ENCODE results near the gene SLC6A18. TPM values are rescaled to one million over a fixed set of nuclear protein-coding genes. Genes with fewer than 3 reads are reported as not detected.

SLC6A18 gene
- total and polyA plus RNA-seq, 12 donors: not detected

DNA sequence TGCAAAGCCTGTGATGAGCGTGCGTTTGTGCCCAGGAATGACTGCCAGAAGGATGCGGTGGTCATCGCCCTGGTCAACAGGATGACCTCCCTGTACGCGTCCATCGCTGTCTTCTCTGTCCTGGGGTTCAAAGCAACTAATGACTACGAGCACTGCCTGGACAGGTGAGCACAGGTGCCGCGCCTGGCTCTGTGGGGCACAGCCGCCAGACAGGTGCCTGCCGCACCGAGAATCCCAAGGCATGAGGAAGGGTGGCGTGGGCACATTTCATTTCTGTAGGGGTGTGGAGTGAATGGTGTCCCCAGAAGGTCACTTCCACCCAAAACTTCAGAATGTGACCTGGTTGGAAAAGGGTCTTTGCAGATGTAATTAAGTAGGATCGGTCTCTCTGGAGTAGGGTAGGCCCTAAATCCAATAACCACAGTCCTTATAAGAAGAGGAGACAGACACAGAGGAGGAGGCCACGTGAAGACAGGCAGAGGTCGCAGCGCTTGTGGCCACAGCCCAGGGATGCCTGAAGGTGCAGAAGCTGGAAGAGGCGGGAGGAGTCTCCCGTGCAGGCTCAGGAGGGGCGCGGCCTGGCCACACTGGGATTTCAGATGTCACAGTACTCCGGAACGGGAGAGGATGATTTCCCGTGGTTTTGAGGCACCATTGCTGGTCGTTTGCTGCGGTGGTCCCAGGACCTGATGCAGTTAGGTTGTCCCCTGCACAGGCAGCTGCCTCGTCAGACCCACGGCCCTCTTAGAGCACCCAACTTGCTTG, 15.5 kb downstream of the SLC6A18 start:
- intact Hi-C loops (cut with DNase I): no loop called here
- H3K4me1 ChIP-seq: no peaks in the 10 kb centered on the region
- TF ChIP-seq, protein P1, sequence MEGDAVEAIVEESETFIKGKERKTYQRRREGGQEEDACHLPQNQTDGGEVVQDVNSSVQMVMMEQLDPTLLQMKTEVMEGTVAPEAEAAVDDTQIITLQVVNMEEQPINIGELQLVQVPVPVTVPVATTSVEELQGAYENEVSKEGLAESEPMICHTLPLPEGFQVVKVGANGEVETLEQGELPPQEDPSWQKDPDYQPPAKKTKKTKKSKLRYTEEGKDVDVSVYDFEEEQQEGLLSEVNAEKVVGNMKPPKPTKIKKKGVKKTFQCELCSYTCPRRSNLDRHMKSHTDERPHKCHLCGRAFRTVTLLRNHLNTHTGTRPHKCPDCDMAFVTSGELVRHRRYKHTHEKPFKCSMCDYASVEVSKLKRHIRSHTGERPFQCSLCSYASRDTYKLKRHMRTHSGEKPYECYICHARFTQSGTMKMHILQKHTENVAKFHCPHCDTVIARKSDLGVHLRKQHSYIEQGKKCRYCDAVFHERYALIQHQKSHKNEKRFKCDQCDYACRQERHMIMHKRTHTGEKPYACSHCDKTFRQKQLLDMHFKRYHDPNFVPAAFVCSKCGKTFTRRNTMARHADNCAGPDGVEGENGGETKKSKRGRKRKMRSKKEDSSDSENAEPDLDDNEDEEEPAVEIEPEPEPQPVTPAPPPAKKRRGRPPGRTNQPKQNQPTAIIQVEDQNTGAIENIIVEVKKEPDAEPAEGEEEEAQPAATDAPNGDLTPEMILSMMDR (IDR thresholded peaks at IDR 0.05): no peak

DNA sequence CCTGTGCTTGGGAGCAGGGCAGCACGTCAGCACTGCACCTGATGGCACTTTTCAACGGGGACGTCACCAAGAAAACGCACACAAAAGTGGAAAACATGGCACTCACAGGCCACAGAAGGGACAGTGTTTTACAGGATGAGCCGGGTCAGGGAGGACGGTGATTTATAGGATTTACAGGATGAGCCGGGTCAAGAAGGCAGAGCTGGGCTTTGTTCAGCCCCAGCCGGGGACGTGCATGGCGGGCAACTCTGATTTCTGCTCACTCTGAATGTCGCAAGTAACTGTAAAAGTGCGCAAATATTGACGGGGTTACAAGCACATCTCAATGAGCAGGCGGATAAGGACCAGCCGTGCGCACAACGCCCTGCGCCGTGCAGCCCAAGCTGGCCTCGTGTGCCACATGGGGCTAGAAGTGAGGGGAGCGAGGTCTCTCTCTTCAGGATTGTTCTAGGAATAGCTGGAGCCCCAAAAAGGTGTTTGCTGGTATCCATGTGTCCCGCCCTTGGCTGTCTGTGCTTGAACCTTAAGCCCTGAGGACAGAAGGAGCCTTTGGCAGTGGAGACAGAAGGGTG, 16.4 kb downstream of the SLC6A18 start:
- TF ChIP-seq, protein P1 (IDR thresholded peaks at IDR 0.05): no peak
- no peaks in the 10 kb centered on the region for H3K4me1 ChIP-seq
- H3K9me3 ChIP-seq: peaks cover 0 to 2% (median 0%) of the 10 kb centered on the region in 11 donors
- intact Hi-C loops (cut with DNase I): no loop called here
- WGBS, 2 donors: 84 to 85% methylated on average over 22 of the region's 22 CpGs
- ATAC-seq: no peak
- H3K4me3 ChIP-seq: no peak overlapping the region
- H3K27me3 ChIP-seq: peaks cover 0 to 42% (median 38%) of the 10 kb centered on the region in 7 donors
- H3K36me3 ChIP-seq: no peaks in the 10 kb centered on the region
- no peak for DNase-seq
- H3K27ac ChIP-seq: no peak overlapping the region

More for the DNA sequence above, 15.5 kb downstream of the SLC6A18 start:
- H3K27me3 ChIP-seq: peaks cover 0 to 33% (median 29%) of the 10 kb centered on the region in 7 donors
- DNase-seq (no peak), ATAC-seq (no peak)
- H3K9me3 ChIP-seq: peaks cover 0 to 11% (median 7%) of the 10 kb centered on the region in 11 donors
- H3K27ac ChIP-seq: no peak overlapping the region
- no peaks in the 10 kb centered on the region for H3K36me3 ChIP-seq
- no peak overlapping the region for H3K4me3 ChIP-seq
- WGBS, 2 donors: 82 to 86% methylated on average over 29 of the region's 29 CpGs

DNA sequence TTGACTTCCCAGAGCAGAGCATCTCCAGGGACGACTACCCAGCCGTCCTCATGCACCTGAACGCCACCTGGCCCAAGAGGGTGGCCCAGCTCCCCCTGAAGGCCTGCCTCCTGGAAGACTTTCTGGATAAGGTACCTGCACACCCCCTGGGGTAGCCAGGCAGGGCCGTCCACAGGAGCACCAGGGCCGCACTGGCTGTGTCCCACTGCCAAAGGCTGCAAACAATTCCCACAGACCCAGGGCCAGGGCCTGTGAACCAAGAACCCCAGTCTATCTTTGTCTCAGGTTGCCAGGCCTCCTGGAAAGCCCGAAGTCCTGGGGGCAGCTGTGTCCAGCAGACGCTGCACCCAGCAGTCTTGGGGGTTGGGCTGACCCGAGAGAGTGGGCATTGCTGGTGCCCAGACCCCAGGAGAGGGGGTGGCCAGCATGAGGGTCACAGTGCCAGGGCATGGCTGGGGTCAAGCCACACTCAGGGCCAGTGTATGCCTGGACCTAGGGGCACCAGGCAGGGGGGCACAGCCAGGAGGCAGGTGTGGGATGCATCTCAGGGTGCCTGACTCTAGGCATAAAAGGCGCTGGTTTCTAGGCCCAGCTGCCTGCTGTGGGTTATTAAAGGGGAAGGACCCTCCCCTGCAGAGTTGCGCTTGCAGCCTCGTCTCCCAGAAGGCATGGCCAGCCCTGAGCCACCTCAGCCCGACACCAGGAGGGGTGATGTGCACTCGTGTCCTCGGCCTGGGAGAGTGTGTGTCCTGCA, 17.7 kb downstream of the SLC6A18 start:
- ATAC-seq: peak in 1 of 8 donors; percentile 6
- H3K27ac ChIP-seq: no peak overlapping the region
- WGBS, 2 donors: 70 to 72% methylated on average over 14 of the region's 14 CpGs
- H3K9me3 ChIP-seq: no peaks in the 10 kb centered on the region
- H3K27me3 ChIP-seq: peaks cover 0 to 55% (median 50%) of the 10 kb centered on the region in 7 donors
- H3K4me3 ChIP-seq: no peak overlapping the region
- H3K36me3 ChIP-seq: no peaks in the 10 kb centered on the region
- no peak for DNase-seq
- no peaks in the 10 kb centered on the region for H3K4me1 ChIP-seq
- intact Hi-C loops (cut with DNase I): no loop called here
- TF ChIP-seq, protein P1 (IDR thresholded peaks at IDR 0.05): no peak

DNA sequence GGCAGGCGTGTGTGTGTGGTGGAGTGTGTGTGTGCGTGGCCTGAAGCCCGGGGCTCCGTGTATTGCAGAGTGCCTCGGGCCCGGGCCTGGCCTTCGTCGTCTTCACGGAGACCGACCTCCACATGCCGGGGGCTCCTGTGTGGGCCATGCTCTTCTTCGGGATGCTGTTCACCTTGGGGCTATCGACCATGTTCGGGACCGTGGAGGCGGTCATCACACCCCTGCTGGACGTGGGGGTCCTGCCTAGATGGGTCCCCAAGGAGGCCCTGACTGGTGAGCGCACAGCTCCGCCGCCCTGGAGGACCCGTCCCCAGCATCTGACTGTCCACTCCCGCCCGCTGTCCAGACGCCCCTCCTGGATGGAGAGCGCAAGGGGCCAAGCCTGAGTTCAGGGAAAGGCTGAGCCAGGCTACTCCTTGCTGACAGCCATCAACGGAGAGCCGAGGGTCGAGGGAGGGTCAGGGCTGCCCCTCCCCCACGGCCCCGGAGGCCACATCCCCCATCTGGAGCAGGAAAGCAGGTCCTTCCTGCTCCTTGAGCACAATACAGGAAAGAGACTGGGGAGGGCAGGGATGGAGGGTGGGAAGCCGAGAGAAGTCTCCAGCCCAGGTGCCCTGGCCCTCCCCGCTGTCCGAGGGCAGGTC, 18.4 kb downstream of the SLC6A18 start:
- Histone ChIP-seq H3K4me1 (no peaks in the 10 kb centered on the region), H3K36me3 (no peaks in the 10 kb centered on the region), H3K27me3 (peaks cover 0 to 62% (median 57%) of the 10 kb centered on the region in 7 donors), H3K9me3 (no peaks in the 10 kb centered on the region), H3K4me3 (no peak overlapping the region), H3K27ac (no peak overlapping the region)
- TF ChIP-seq, protein P1 (IDR thresholded peaks at IDR 0.05): no peak
- ATAC-seq (no peak), DNase-seq (no peak)
- 44 to 48% methylated on average over 33 of the region's 33 CpGs for WGBS, 2 donors
- intact Hi-C loops (cut with DNase I): no loop called here

Data from heart right ventricle (tissue), 16 donors.